ENCODE results near the gene IGFBP2.

DNA sequence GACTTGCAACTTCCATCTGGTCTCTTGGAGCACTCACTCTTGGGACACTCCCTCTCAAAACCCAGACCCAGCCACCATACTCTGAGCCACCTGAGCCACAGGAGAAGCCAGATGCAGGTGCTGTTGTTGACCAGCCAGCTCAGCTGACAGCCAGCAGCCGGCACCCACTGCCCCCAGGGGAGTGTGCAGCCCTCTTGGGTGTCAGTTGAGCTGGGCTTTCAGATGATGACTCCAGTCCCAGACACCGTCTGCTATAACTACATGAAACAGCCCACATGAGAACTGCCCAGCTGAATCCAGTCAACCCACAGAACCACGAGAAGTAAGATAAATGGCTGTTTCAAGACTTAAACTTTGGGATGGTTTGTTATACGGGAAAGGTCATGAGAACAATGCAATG, 10.7 kb upstream of the IGFBP2 start:
- TF ChIP-seq POLR2AphosphoS5 (IDR thresholded peaks at IDR 0.05) (no peak), POLR2A (IDR thresholded peaks at IDR 0.05) (no peak), EP300 (IDR thresholded peaks at IDR 0.05) (no peak)
- TF ChIP-seq, protein P1, sequence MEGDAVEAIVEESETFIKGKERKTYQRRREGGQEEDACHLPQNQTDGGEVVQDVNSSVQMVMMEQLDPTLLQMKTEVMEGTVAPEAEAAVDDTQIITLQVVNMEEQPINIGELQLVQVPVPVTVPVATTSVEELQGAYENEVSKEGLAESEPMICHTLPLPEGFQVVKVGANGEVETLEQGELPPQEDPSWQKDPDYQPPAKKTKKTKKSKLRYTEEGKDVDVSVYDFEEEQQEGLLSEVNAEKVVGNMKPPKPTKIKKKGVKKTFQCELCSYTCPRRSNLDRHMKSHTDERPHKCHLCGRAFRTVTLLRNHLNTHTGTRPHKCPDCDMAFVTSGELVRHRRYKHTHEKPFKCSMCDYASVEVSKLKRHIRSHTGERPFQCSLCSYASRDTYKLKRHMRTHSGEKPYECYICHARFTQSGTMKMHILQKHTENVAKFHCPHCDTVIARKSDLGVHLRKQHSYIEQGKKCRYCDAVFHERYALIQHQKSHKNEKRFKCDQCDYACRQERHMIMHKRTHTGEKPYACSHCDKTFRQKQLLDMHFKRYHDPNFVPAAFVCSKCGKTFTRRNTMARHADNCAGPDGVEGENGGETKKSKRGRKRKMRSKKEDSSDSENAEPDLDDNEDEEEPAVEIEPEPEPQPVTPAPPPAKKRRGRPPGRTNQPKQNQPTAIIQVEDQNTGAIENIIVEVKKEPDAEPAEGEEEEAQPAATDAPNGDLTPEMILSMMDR (IDR thresholded peaks at IDR 0.05), result no peak
